Measurements from ENCODE around the gene PRKCE. TPM values are rescaled to one million over a fixed set of nuclear protein-coding genes. Genes with fewer than 3 reads are reported as not detected.

PRKCE gene
- total and polyA plus RNA-seq, 2 experiments from 2014 or later = 0.94 to 1.2 TPM

DNA sequence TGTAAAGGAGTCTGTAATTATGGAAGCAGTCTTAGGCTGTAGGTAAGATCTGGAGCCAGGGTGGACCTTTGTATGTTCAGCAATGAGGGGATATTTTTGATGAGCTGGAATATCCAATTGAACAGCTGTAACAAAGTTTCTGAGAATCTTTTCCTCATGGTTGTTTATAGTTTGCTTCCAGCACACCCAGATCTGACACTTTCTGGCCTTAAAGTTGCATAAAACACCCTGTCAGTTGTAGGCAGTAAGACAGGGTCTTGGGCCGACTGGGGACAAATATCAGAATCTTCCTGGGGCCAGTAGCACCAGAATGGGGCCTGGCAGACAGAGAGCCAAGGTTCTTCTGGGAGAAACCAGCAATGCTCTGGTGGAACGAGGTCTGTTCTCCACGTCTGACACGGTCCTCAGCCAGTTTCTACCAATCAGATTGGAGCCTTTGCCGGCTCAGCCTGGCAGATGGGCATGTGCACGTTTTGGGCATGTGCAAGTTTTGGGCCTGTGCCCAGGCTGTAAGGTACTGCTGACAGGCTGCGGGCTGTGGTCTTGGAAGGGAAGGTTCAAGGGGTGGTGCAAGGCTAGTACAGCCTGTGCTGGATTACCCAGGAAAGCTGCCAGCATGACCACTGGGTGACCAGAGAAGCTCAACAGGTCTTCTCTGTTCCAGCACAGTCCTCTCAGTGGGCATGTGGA lies 89.8 kb downstream of the PRKCE start (continued):
- TF ChIP-seq, protein P1, sequence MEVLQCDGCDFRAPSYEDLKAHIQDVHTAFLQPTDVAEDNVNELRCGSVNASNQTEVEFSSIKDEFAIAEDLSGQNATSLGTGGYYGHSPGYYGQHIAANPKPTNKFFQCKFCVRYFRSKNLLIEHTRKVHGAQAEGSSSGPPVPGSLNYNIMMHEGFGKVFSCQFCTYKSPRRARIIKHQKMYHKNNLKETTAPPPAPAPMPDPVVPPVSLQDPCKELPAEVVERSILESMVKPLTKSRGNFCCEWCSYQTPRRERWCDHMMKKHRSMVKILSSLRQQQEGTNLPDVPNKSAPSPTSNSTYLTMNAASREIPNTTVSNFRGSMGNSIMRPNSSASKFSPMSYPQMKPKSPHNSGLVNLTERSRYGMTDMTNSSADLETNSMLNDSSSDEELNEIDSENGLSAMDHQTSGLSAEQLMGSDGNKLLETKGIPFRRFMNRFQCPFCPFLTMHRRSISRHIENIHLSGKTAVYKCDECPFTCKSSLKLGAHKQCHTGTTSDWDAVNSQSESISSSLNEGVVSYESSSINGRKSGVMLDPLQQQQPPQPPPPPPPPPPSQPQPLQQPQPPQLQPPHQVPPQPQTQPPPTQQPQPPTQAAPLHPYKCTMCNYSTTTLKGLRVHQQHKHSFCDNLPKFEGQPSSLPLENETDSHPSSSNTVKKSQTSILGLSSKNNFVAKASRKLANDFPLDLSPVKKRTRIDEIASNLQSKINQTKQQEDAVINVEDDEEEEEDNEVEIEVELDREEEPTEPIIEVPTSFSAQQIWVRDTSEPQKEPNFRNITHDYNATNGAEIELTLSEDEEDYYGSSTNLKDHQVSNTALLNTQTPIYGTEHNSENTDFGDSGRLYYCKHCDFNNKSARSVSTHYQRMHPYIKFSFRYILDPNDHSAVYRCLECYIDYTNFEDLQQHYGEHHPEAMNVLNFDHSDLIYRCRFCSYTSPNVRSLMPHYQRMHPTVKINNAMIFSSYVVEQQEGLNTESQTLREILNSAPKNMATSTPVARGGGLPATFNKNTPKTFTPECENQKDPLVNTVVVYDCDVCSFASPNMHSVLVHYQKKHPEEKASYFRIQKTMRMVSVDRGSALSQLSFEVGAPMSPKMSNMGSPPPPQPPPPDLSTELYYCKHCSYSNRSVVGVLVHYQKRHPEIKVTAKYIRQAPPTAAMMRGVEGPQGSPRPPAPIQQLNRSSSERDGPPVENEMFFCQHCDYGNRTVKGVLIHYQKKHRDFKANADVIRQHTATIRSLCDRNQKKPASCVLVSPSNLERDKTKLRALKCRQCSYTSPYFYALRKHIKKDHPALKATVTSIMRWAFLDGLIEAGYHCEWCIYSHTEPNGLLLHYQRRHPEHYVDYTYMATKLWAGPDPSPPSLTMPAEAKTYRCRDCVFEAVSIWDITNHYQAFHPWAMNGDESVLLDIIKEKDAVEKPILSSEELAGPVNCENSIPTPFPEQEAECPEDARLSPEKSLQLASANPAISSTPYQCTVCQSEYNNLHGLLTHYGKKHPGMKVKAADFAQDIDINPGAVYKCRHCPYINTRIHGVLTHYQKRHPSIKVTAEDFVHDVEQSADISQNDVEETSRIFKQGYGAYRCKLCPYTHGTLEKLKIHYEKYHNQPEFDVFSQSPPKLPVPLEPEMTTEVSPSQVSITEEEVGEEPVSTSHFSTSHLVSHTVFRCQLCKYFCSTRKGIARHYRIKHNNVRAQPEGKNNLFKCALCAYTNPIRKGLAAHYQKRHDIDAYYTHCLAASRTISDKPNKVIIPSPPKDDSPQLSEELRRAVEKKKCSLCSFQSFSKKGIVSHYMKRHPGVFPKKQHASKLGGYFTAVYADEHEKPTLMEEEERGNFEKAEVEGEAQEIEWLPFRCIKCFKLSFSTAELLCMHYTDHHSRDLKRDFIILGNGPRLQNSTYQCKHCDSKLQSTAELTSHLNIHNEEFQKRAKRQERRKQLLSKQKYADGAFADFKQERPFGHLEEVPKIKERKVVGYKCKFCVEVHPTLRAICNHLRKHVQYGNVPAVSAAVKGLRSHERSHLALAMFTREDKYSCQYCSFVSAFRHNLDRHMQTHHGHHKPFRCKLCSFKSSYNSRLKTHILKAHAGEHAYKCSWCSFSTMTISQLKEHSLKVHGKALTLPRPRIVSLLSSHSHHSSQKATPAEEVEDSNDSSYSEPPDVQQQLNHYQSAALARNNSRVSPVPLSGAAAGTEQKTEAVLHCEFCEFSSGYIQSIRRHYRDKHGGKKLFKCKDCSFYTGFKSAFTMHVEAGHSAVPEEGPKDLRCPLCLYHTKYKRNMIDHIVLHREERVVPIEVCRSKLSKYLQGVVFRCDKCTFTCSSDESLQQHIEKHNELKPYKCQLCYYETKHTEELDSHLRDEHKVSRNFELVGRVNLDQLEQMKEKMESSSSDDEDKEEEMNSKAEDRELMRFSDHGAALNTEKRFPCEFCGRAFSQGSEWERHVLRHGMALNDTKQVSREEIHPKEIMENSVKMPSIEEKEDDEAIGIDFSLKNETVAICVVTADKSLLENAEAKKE (CRISPR knock-in tag; IDR thresholded peaks at IDR 0.05) = no peak
- no peak for TF ChIP-seq ZNF331 (CRISPR knock-in tag; IDR thresholded peaks at IDR 0.05; ENCODE audit: low read depth)
- TF ChIP-seq JUNB (IDR thresholded peaks at IDR 0.05; ENCODE audit: unreplicated experiment) = no peak
- no peak for TF ChIP-seq EZH2 (IDR thresholded peaks at IDR 0.05; ENCODE audit: low read depth, unreplicated experiment)
- TF ChIP-seq, protein P2, sequence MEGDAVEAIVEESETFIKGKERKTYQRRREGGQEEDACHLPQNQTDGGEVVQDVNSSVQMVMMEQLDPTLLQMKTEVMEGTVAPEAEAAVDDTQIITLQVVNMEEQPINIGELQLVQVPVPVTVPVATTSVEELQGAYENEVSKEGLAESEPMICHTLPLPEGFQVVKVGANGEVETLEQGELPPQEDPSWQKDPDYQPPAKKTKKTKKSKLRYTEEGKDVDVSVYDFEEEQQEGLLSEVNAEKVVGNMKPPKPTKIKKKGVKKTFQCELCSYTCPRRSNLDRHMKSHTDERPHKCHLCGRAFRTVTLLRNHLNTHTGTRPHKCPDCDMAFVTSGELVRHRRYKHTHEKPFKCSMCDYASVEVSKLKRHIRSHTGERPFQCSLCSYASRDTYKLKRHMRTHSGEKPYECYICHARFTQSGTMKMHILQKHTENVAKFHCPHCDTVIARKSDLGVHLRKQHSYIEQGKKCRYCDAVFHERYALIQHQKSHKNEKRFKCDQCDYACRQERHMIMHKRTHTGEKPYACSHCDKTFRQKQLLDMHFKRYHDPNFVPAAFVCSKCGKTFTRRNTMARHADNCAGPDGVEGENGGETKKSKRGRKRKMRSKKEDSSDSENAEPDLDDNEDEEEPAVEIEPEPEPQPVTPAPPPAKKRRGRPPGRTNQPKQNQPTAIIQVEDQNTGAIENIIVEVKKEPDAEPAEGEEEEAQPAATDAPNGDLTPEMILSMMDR (conservative IDR thresholded peaks at IDR 0.05; ENCODE audit: low read depth in 2 of 2) = no peak
